Ishikawa (cell line): ENCODE data around the gene GTPBP3.

Source experiments
- CEBPB ChIP-seq: IDR thresholded peaks from 2 replicates; pipeline ENCODE4 v1.6.1; 2012
- CREB1 ChIP-seq: IDR thresholded peaks from 2 replicates; pipeline ENCODE4 v1.6.1; 2012; ENCODE audit warnings: low read depth
- EGR1 ChIP-seq: IDR thresholded peaks from 2 replicates; pipeline ENCODE4 v1.6.1; 2012
- EP300 ChIP-seq: IDR thresholded peaks from 2 replicates; pipeline ENCODE4 v1.6.1; 2012; ENCODE audit warnings: borderline replicate concordance
- FOXM1 ChIP-seq: IDR thresholded peaks from 2 replicates; pipeline ENCODE4 v1.6.1; 2012; ENCODE audit warnings: low read depth, borderline replicate concordance
- NFIC ChIP-seq: IDR thresholded peaks from 2 replicates; pipeline ENCODE4 v1.6.1; 2012
- RAD21 ChIP-seq: IDR thresholded peaks from 2 replicates; pipeline ENCODE4 v1.6.1; 2012; ENCODE audit warnings: low read depth
- TAF1 ChIP-seq: IDR thresholded peaks from 2 replicates; pipeline ENCODE4 v1.6.1; 2012; ENCODE audit warnings: low read depth, mild to moderate bottlenecking
- TCF12 ChIP-seq: IDR thresholded peaks from 2 replicates; pipeline ENCODE4 v1.6.1; 2012; ENCODE audit warnings: low read depth
- TEAD4 ChIP-seq: IDR thresholded peaks from 2 replicates; pipeline ENCODE4 v1.6.1; 2012
- YY1 ChIP-seq: IDR thresholded peaks from 2 replicates; pipeline ENCODE4 v1.6.1; 2012; ENCODE audit warnings: low read depth
- ZBTB7A ChIP-seq: IDR thresholded peaks from 2 replicates; pipeline ENCODE4 v1.6.1; 2012; ENCODE audit warnings: low read depth
- TF ChIP-seq, protein P1 (sequence below): IDR thresholded peaks from 2 replicates; pipeline ENCODE4 v1.6.1; 2012
- TF ChIP-seq, protein P2 (sequence below): IDR thresholded peaks from 2 replicates; pipeline ENCODE4 v1.6.1; 2012
- TF ChIP-seq, protein P3 (sequence below): IDR thresholded peaks from 2 replicates; pipeline ENCODE4 v1.6.1; 2012; ENCODE audit warnings: low read depth, mild to moderate bottlenecking

GTPBP3 gene

DNA sequence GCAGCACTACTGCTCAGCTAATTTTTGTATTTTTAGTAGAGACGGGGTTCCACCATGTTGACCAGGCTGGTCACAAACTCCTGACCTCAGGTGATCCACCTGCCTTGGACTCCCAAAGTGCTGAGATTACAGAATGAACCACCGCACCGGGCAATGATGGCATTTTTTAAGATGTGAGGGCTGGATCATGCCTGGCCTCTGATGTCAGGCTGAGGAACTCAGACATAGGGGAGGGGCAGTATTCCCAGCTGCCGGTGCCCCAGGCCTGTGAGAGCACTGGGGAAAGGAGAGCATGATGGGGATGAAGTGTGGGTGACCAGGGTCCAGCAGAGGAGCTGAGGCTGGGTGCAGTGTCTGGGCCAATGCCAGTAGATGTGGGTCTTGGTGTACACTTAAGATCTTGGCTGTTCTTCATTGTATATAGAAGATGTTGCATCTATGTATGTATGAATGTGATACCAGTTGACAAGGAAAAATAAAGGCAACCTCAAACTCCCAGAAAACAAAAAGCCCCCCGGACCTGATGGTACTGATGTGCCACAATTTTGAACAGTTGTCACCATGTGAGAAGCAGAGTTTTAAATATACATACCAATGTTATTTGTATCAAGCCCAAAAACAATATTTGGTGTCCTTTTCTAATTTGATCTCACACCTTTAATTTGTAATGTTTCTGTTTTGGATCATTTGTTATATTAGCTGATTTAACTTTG is 43.2 kb downstream of the GTPBP3 start:
- TF ChIP-seq EP300 (no peak), TEAD4 (no peak), CEBPB (no peak), NFIC (no peak), RAD21 (no peak), CREB1 (no peak), EGR1 (no peak), TCF12 (no peak), TAF1 (no peak), FOXM1 (no peak), YY1 (no peak)
- TF ChIP-seq, protein P1, sequence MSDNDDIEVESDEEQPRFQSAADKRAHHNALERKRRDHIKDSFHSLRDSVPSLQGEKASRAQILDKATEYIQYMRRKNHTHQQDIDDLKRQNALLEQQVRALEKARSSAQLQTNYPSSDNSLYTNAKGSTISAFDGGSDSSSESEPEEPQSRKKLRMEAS = no peak
- TF ChIP-seq, protein P2, sequence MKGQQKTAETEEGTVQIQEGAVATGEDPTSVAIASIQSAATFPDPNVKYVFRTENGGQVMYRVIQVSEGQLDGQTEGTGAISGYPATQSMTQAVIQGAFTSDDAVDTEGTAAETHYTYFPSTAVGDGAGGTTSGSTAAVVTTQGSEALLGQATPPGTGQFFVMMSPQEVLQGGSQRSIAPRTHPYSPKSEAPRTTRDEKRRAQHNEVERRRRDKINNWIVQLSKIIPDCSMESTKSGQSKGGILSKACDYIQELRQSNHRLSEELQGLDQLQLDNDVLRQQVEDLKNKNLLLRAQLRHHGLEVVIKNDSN = no peak
- TF ChIP-seq, protein P3, sequence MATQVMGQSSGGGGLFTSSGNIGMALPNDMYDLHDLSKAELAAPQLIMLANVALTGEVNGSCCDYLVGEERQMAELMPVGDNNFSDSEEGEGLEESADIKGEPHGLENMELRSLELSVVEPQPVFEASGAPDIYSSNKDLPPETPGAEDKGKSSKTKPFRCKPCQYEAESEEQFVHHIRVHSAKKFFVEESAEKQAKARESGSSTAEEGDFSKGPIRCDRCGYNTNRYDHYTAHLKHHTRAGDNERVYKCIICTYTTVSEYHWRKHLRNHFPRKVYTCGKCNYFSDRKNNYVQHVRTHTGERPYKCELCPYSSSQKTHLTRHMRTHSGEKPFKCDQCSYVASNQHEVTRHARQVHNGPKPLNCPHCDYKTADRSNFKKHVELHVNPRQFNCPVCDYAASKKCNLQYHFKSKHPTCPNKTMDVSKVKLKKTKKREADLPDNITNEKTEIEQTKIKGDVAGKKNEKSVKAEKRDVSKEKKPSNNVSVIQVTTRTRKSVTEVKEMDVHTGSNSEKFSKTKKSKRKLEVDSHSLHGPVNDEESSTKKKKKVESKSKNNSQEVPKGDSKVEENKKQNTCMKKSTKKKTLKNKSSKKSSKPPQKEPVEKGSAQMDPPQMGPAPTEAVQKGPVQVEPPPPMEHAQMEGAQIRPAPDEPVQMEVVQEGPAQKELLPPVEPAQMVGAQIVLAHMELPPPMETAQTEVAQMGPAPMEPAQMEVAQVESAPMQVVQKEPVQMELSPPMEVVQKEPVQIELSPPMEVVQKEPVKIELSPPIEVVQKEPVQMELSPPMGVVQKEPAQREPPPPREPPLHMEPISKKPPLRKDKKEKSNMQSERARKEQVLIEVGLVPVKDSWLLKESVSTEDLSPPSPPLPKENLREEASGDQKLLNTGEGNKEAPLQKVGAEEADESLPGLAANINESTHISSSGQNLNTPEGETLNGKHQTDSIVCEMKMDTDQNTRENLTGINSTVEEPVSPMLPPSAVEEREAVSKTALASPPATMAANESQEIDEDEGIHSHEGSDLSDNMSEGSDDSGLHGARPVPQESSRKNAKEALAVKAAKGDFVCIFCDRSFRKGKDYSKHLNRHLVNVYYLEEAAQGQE = no peak

DNA sequence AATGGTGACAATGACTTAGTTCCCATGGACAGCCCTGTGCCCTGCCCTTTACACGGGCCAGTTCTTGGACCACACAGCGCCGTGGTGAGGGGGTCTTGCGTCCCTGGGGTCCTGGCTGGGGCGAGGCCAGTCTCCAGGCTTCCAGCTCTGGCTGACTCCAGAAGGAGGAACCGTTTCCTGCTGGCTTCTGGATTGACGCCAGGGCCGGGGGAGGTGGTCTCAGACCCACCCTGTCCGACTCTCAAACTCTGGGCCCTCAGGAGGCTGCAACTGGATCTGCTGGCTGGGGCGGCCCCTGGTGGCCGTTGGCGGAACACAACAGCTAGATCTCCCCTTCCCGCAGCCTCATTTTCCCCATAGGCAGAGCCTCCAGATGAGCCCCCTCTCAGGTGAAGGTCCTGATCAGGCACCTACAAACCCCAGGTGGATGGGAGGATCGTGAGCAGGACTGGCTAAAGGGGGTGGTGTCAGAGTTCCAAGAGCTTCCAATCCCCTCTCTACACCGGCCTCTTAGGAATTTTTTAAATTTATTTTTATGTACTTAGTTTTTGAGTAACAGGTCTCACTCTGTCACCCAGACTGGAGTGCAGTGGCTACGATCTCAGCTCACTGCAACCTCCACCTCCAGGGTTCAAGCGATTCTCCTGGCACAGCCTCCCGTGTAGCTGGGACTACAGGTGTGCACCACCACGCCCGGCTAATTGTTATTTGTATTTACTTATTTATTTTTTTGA is 48.7 kb downstream of the GTPBP3 start:
- TF ChIP-seq TAF1 = no peak
- TF ChIP-seq FOXM1 = no peak
- TF ChIP-seq RAD21 = peak; percentile 83
- peak; percentile 92 for TF ChIP-seq ZBTB7A

DNA sequence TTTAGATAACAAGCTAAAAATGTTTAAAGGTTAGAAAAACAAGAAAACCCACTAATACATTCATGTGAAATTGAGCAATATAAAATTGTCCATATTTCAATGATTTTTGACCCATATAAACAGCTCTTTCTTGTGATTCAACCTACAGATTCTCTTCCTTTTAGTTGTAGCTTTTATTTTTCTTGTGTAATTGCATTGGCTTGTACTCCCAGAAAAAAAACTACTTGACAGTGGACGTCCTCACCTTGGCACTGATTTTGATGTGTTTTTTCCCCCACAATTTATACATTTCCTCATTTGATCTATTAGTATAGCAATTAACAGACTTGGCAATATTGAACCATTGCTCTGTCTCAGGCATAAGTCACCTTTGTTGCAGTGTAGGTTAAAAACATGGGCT is 51.9 kb downstream of the GTPBP3 start:
- no peak for TF ChIP-seq TEAD4

DNA sequence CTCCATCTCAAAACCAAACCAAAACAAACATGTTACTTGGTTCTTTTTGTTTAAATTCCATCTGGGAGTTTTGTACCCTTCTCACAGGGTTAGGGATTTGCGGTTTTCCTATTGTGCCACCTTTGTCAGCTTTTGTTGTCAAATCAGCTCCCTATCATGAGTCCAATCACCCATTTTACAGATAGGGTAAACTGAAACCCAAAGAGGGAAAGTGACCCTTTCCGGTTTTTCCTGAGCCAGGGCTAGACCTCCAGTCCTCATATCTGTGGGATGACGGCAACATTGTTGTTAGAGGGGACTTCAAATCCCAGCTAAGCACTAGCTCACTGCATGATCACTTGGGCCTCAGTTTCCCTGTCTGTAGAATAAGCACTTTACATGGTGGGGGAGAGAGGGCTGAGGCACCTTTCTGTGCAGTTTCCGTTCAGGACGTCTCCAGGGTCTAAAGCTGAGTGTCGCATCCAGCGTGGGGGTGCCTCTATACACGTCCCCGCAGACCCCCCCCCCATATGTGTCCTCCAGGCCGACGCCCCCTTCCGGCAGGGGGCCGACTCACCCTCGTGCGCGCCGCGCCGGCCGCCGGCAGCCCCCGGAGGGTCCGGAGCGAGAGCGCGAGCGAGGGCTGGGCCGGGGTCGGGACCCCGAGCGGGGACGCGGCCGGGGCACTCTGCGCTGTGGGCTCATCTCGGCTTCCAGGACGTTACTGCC is 52.8 kb downstream of the GTPBP3 start:
- TF ChIP-seq CREB1 (no peak), TCF12 (no peak), FOXM1 (no peak), NFIC (no peak), CEBPB (no peak), RAD21 (no peak), EGR1 (no peak), YY1 (no peak), EP300 (no peak), ZBTB7A (no peak)
- TF ChIP-seq, protein P2 = no peak
- TF ChIP-seq, protein P1 = no peak

DNA sequence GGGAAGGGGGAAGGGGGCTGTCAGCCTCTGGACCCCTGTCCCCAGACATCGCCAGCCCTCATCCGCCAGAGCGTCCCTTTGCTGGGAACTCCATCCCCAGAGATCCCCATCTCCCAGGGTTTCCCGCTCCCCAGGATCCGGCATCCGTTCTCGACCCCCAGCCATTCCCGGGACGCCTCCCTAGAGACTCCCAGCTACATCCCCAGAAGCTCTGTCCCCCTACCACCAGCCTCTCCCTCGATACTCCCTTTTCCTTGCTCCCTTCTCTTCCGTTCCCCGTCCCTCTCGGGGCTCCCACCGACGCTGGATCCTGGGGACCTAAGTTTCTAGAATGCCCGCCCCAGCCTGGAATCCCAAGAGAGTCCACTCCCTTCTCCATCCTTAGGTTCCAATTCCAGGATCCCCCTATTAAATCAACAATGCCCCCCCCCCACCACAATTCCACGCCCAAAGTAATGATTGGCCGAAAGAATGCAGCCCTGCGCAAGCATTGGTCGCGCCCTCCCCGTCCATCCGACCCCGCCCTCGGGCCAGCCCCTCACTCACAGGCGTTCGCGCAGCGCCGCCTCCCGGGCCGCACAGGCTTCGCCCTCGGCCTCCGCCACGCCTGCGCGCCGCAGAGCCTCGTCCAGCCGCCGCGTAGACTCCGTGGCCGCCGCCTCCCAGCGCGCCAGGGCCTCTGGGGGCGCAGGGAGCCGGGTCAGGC is 53.5 kb downstream of the GTPBP3 start:
- TF ChIP-seq YY1 = 0 out of 2 replicates have a peak, but pooled peaks have one; percentile 13
- 0 out of 2 replicates have a peak, but pooled peaks have one; percentile 11 for TF ChIP-seq TCF12
- 0 out of 2 replicates have a peak, but pooled peaks have one; percentile 1 for TF ChIP-seq ZBTB7A
- TF ChIP-seq, protein P1 = peak; percentile 61
- TF ChIP-seq RAD21 = peak; percentile 46; the same call in 1 of the 2 replicates
- TF ChIP-seq EP300 = no peak
- TF ChIP-seq, protein P3 = no peak
